A673 (cell line): ENCODE data around the gene RGS1.

Source experiments
- CTCF ChIP-seq: fragments of 300-800, 200-600 bp; sonication (generic); conservative IDR thresholded peaks from 2 replicates; pipeline ENCODE4 v1.5.1; 2017; ENCODE audit warnings: low read depth, mild to moderate bottlenecking, antibody characterized with exemption, low read length, moderate library complexity, mixed read lengths
- EZH2 ChIP-seq: fragments of 200-600 bp; sonication (generic); IDR thresholded peaks from 2 replicates; pipeline ENCODE4 v1.6.1; 2017; ENCODE audit warnings: borderline replicate concordance, low read depth, mild to moderate bottlenecking, mixed read lengths, antibody characterized with exemption, low read length; ENCODE audit not compliant: poor library complexity, severe bottlenecking

GRCh38 chr1:192627901-192628300 is 52.3 kb downstream of the RGS1 start:
- TF ChIP-seq CTCF (no peak), EZH2 (no peak)
